ENCODE data around the gene C8A.

Gene C8A

DNA sequence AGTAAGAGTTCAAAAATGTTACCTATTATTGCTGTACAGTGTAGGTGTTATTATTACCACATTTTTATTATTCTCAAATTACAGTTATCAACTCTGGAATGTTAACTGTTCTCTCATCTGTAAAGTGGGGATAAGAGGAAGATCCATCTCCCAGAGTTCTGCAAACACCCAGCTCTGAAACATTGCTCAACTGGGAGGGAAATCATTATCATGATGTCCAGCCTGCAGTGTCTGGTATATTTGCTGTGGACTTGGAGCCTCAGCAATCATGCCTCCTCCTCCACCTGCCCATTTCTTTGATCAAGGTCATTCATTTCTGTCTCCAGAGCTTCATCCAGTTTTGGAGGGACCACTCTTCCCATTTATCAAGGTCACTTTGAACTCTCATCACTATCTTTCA, 39.4 kb downstream of the C8A start:
- DNase-seq (ENCODE audit: low spot score), result no peak

DNA sequence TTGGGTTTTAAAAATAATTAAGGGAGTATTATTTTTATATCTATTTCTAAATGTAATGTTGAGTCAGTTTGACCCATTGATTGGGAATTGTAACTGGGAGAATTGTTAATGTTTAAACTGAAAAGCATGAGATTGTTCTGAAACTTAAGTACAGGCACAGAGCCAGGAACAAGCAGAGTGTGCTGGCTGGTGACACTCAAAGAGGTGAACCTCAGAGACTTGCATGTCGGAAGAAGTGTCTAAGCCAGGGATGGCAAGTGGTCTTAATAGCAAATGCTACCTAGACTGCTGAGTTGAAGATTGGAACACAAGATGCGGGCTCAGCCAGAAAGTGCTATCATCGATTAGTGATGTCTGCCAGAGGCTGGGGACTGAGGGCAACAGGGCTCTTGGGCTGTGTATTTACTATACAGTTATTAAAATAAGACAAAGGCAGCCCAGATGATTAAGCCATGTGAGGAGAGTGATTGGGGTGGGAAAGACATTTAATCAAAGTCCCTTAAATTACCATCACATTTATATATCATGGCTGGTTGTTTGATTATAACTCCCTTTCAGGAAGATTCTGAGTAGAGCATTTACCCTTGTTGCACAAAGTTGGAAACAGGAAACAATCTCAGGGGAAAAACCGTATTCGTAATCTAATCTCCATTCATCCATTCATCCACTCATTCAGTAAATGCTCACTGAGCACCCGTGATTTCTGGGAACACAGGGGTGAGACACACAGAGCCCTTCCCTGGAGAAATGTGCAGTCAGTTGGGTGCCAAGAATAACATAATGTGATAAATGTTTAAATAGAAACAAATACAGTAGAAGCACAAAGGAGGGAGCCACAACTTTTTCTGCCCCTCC, 42.8 kb downstream of the C8A start:
- DNase-seq (ENCODE audit: low spot score), result no peak

DNA sequence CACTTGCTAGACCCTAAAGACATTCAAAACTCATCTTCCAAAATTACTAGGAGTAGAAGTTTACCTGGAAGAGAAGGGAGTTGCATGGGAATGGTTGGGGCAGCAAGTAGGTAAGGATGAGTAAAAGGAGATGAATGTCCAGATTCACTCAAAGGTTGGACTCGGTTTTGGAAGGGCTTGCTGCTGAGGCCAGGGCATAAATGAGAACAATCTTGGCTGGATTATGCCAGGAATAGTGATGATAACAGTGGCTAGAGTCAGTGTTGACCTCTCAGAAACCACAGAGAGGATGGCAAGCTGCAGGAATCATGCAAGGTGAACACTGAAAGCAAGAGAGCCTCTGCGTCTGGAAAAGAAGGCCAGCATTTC, 43.4 kb downstream of the C8A start:
- DNase-seq (ENCODE audit: low spot score), result no peak

DNA sequence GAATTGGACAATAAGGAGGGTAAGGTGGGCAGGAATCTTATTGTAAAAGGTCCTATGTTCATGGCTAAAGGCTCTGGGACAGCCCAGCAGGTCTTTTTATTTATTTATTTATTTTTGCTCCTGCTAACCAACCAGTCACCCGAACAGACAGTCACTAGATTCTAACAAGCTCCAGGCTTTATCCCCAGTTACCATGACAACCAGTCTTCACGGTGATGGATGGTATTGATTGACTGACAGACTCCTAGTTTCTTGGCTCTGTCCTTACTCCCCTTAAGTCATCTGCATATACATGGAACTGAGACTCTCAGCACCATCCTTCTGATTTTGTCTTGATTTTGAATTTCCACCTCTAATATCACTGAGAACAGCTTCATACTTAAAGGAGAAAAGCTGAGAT, 44.3 kb downstream of the C8A start:
- no peak for DNase-seq (ENCODE audit: low spot score)

DNA sequence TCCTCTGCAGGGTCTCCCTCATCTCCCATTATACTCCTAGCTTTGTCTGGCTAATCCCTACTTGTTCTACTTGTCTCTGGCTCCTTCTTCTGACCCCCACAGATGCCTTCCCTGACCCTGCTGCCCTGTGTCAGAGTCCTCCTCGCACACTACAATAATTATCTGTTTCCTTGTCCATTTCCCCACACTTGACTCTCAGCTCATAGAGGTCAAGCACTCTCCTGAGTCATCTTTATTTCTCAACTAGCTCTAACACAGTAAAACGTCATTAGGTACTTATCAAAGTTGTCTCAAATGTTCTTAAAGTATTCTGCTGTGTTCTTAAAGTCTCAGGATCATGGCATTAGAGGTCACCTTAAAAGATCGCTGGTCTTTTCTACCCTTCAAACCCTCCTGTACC, 47.1 kb downstream of the C8A start:
- DNase-seq (ENCODE audit: low spot score), result no peak

DNA sequence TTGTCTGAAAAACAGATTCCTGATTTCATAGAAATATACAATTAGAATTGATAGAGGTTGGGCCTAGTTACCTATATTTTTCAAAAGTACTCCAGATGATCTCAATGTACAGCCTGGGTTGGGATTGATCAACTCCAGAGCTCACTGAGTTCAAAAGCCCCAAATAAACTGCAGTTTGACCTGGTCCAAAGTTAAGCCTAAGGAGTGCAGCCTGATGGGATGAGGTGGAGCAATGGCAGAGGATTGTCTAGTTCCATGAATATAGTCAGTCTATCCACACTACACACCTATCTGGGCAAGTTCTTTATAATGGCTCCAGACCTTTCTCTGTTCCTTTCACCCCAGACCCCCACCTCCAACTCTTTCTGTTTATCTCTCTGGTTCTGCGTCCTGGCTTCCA, 49.2 kb downstream of the C8A start:
- no peak for DNase-seq (ENCODE audit: low spot score)

DNA sequence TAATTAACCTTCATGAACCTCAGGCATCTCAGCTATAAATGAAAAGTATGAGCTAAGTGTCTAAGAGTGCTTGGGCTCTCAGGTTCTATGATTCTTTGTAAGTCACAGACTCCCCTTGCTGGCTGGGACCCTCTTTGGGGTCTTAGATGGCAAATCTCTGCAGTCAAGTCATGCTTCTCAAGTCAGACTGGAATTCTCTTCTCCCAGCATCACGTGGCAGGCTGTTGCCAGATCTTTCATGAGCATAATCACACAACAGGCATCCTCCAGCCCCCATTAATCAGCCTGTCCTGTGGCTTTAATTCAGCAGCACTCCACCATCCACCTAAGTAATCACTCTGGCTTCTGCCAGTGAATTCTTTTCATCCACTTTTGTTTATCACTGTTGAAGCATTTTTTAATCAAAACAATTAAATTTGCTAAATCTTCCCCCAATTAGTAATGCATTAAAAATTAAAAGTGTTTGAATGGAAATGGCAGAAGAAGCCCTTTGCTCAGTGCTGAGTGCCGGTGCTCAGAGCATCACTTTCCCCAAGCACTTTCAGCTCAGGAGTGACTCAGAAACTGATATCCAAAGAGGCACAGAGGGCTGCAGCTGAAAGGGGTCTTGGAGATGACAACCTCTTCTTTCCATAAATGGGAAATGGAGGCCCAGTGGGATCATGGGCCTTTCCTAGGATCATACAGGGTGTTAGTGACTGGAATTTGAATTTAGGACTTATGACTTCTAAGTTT, 50.2 kb downstream of the C8A start:
- no peak for DNase-seq (ENCODE audit: low spot score)

DNA sequence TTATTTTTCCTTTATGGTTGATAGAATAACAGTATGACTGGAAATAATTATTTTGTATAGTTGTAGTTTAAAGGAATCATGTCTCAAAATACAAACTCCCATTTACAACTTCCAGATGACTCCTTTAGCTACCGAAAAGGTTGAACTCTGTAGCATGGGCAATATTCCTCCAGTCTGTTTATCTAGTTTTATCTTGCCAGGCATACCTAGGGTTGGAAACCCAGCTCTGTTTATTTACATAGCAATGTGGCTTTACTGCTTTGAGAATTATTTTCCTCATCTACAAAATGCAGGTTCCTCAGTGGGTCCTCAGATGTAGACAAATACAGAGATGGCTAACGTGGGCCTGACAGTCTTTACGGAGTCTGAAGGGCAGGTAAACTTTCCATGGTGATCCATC, 51.1 kb downstream of the C8A start:
- DNase-seq (ENCODE audit: low spot score), result no peak

DNA sequence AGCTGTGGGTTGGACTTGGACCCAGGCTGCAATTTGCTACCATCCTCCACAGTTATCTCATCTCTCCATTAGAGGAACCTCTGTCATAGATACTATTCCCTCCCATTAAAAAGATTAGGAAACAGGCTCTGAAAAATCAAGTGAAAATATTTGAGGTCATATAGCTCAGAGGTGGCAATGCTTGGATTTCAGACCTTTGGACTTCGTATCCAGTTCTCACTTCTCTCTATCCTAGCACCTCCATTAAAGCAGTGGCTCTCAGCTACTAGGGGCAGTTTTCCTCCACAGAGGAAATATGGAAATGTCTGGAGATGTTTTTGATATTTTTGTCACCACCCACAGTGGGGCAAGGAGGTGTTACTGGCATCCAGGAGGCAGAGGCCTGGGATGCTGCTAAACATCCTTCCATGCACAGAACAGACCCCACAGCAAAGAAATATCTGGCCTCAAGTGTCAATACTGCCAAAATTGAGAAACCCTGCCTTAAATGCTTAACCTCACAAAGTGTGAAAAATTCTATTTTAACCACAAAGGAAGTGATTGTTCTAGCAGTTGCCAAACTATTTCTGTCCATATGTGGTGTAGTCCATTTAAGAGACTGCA, 54.1 kb downstream of the C8A start:
- DNase-seq (ENCODE audit: low spot score), result no peak

DNA sequence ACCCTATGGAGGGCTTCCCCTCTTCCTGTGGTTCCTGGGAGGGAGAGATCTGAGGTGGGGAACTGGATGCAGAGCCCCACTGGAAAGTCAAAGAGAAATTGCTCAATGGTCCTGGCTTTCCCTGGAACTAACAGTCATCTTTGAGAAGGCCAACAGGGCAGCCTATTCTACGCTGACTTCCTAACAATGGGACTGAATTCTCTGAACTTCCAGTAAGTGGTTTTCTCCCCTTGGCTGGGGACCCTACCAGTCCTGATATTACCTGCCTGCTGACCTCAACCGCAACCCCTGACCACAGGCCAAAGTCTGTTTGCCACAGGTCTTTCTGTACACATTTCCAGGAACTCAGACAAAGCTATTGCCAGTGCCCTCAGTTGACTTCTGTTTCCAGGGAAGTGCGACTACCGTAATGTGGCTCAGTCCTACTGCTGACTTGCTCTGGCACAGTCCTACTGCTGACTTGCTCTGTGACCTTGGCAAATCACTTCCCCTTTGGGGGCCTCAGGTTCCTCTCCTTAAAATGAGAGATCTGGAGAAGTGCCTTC, 55.9 kb downstream of the C8A start:
- DNase-seq (ENCODE audit: low spot score), result no peak

DNA sequence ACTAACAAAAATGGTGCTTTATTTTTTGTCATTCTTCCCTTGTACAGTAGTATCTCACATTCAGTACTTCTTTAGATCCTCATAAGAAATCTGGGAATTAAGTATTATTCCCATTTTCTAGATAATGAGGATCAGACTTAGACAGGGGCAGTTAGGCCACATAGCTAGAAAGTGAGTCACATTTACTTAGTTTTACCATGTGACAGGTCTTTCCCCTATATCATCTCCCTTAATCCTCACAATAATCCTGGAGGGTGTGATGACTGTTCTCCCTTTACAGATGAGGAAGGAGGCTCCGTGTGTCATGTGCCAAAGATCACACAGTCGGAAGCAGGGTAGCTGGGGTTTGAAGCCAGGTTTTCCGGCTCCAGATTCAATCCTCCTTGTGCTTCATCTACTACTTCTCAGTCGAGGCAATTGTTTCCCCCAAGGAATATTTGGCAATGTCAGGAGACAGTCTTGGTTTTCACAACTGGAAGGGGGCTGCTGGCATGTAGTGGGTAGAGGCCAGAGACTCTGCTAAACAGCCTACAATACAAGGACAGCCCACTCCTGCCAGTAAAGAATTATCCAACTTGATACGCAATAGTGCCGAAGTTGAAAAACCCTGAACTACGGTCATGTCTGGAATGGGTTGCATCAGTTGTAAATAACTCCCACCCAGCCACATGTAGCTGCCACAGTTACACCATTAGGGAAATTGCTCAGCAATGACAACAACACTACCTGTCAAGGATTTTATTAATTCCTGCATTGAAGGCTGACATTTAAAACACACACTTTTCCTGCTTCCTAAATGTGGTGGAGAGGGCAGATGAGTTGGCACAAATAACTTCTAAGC, 56.7 kb downstream of the C8A start:
- DNase-seq (ENCODE audit: low spot score), result no peak

DNA sequence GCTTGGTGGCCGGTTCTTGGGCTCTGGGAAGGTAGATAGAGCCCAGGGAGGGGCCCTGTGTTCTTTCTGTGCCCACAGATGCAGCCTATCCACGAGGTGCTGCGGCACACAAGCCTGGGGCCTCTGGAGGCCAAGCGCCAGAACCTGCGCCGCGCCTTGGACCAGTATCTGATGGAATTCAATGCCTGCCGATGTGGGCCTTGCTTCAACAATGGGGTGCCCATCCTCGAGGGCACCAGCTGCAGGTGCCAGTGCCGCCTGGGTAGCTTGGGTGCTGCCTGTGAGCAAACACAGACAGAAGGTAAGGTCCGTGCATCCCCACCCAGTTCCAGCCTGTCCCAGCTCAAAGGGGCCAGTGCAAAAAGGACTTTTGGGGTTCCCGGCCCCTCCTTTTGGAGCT, 57.7 kb downstream of the C8A start:
- no peak for DNase-seq (ENCODE audit: low spot score)

DNA sequence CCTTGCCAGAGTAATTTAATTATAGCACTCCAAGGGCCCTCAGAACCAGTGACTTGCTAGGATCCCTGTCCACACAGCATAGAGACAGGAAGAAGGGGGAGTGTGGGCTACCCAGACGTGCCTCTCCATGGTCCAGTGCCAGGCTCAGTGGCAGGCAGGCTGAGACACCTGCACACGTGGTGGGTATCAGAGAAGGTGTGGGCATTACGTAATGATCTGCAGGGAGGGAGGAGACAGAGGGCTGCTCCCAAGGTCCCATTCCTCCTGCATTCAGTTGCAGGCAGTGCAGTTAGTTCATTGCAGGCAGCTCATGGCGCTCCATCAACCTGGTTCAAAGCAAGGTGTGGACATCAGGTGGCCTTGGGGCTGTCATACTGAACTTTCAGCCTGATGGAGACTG, 61.4 kb downstream of the C8A start:
- DNase-seq (ENCODE audit: low spot score), result no peak

DNA sequence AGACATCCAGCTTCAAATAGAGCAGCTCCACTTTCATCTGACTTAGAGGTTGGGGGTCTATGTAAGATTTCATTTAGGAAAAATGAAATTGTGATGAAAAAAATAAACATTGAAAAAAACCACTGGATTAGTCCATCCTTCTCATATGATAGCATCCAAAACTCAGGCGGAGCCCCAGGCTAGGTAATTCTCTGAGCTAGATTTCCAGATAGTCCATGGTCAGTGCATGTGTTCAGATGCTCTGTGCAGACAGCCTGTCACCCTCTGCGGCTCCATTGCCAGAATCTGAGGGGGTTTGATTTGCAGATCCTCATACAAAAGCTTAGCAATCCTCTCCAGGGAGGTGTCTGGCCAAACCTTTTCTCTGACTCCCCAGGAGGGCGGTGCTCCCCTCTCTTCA, 62.0 kb downstream of the C8A start:
- no peak for DNase-seq (ENCODE audit: low spot score)

DNA sequence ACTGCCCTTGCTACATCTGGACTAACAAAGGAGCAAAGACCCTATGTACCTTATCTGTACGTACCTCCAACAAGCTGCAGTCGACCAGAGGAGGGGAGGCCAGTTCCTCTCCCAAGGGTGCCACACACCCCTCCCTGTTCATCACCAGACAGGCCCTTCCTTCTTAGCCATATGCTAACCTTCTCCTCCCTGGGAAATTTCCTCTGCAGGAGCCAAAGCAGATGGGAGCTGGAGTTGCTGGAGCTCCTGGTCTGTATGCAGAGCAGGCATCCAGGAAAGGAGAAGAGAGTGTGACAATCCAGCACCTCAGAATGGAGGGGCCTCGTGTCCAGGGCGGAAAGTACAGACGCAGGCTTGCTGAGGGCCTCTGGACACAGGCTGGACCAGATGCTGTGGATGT, 62.8 kb downstream of the C8A start:
- DNase-seq (ENCODE audit: low spot score), result no peak

DNA sequence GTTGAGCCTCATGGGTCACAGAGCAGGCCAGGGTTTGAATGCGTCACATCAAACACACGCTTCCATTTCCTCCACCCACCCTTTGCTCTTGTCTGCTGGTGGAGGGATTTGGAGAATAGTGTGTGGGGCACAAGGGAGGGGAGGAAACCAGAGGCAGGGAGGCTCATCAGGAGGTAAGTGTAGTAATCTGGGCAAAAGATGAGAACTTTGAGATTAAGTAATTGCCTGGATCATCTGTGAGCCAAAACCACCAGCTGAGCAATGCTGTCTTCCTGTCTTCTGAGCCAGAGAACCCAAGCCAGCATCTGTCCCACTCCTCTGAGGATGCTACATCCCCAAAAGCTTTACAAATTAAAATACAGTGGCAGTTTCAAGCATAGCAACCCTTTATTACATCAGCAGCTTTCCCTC, 66.0 kb downstream of the C8A start:
- DNase-seq (ENCODE audit: low spot score), result no peak

DNA sequence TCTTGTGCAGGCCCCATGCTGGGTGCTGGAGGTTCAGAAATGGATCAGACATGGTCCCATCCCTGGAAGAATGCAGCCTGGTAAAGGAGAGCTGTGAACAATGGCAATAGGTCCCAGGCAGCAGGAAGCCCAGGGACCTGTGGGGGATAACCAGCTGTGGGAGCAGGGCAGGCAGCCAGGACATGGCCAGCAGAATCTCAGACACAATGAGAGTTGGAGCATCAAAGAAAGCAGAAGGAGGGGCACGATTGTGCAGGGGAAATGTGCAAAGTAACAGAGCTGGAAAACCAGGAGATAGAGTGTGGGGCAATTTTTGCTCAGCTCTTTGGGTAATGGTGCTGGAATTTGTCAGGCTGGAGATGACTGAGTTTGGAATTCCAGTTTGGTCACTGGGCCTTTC, 66.9 kb downstream of the C8A start:
- no peak for DNase-seq (ENCODE audit: low spot score)

DNA sequence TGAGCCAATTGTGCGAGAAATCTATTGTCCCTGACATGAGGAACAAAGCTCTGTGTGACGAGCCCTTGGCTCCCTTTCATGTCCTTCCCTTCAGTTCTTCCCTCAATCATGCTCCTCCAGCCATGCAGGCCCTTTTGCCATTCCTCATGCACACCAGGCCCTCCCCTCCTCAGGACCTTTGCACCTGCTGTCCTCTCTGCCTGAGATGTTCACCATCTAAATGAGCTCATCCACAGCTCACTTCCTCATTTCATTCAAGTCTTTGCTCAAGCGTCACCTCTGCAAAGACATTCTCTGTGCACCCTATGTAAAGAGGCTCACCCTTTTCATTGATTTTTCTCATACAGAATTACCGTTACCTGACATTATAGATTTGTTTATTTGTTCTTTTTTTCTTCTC, 67.5 kb downstream of the C8A start:
- no peak for DNase-seq (ENCODE audit: low spot score)

DNA sequence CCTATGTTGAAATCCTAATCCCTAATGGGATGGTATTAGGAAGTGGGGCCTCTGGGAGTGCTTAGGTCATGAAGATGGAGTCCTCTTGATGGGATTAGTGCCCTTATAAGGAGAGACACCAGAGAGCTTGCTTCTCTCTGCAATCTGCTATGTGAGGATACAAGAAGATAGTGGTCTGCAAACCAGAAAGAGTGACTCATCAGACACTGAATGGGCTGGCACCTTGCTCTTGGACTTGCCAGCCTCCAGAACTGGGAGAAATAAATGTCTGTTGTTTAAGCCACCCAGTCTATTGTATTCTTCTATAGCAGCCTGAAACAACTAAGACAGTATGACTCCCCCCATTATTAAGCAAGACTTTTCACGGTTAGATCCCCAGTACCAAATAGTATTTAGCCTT, 67.9 kb downstream of the C8A start:
- DNase-seq (ENCODE audit: low spot score), result no peak

DNA sequence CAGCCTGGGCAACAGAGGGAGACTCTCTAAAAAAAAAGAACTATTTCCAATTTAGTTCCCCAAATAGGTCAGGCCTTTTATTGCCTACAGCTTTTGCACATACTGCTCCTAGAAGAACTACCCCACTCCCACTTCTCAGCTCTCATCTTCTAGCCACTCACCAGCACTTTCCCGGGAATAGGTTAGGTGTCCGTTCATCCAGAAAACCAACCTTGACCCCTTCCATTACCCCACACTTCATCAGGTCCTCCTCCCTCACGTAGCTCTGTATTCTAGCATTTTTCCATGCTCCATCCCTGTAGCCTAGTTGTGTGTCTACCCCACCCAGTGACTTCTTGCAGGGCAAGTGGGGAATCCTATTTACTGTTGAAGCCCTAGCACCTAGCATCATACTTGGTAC, 68.6 kb downstream of the C8A start:
- DNase-seq (ENCODE audit: low spot score), result no peak

DNA sequence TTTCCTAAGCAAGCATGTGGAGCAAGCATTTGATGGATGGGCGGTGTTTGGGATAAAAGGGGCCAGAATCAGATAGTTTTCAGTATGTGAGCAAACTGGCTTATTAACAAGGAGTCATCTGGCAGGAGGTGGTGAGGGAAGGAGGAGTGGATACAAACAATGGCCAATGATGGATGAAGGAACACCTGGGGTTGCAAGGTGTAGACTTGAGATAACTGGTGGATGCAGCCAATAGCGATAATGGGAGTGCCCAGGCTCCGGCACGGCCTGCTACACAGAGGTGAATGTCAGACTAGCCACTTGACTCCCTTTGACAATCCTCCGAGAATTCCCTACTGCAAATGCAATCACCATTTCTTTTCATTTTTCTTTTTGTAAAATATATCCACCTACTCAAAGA, 69.5 kb downstream of the C8A start:
- no peak for DNase-seq (ENCODE audit: low spot score)

DNA sequence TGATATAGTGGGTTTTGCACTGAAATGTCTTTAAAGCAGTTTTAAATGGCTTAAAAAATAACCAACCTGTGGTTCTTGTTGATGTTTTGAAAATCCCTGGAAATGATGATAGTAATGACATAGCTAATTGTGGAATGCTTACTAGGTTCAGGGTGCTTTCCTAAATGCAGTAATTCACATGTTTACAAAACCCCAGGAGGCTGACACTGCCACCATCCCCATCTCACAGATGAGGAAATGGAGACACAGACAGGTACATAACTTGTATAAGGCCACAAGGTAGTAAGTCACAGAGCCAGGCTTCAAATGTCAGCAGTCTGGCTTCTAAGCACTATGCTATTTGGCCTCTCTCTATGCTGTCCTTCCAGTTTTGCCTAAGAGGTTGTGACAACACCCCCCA, 70.6 kb downstream of the C8A start:
- DNase-seq (ENCODE audit: low spot score), result no peak
